Measurements from ENCODE around the gene GNA12.

The GNA12 gene

DNA sequence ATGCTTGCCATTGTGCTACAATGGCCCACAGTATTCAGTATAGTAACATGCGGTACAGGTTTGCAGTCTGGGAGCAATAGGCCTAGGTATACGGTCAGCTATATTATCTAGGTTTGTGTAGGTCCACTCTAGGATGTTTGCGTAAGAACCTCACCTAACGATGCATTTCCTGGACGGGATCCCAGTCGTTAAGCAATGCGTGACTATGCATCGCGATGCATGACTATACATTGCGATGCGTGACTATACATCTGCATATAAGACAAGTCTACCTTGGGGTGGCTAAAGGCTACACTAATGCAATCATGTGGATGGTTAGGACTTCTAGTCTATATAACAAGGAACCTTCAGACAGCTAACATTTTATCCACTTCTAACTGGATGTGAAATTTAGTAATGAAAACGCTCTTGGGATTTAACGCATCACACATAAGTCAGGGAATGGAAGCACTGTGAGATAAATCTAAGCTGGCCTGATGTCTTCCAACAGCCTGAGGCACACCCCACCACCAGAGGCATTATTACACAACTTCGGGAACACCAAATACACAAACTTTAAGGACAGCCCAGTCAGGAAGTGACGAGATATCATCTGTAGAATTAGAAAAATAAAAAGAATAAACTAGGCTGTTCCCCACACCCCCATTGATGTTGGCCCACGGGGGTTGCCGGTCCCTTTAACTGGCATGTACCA, 9.2 kb downstream of the GNA12 start:
- DNase-seq = no peak

GRCh38 chr7:2833083-2833910, 10.8 kb downstream of the GNA12 start:
- DNase-seq = no peak

DNA sequence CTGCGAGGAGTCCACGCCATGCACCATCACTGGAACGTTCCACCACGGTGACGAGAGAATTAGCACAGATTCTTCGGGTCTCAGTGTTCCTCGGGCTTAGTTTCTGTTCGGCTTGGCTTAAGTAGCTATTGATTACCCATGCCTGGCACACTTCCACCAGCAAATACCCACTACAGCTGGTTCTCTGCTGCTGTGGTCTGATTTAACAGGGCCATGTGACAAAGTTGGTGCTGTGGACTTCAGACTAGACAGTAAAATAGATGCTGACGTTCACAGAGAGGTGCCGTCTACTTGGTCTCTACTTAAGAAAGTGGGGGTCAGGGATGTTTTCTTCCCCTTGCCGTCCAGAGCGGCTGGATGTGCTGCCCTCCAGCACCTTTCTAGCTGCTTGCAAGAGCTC, 11.6 kb downstream of the GNA12 start:
- DNase-seq = no peak

GRCh38 chr7:2830609-2831376, 13.3 kb downstream of the GNA12 start:
- no peak for DNase-seq

- DNase-seq = no peak
Observed at GRCh38 chr7:2829040-2829439, 15.1 kb downstream of the GNA12 start.

DNA sequence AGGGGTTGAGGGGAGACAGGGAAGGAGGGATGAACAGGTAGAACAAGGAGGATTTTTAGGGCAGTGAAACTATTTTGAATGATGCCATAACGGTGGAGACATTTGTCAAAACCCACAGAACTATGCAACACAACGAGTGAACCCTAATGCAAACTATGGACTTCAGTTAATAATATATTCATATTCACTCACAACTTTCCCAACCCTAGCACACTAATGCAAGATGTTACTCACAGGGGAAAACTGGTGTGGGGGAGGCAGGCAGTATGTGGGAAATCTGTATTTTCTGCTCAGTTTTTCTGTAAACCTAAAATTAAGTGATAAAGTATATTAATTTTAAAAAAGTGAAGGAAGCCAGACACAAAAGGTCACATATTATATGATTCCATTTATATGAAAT, 17.3 kb downstream of the GNA12 start:
- DNase-seq = no peak

DNA sequence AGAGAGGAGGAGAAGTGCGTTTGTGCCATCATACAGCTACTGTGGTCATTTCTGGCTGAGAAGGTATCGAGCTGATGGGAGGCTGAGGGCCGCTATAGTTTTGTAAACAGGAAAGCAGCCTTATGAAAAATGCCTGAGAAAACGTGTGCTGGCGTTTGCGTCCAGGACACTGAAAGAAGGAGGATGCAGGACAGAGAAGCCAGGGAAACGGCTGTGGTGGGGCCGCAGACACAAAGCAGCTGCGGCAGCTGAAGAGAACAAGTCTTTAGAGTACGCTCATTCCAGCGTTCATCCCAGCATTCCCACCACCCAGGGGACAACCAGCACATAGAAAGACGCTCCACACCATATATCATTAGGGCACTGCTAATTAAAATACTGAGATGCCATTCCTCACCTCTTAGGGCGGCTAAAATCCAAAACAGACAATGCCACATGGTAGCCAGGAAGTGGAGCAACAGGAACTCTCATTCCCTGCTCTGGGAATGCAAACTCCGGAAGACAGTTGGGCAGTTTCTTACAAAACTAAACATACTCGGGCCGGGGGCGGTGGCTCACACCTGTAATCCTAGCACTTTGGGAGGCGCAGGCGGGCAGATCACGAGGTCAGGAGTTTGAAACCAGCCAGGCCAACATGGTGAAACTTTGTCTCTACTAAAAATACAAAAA, 18.4 kb downstream of the GNA12 start:
- no peak for DNase-seq

GRCh38 chr7:2824678-2825461, 19.2 kb downstream of the GNA12 start:
- DNase-seq = no peak

DNA sequence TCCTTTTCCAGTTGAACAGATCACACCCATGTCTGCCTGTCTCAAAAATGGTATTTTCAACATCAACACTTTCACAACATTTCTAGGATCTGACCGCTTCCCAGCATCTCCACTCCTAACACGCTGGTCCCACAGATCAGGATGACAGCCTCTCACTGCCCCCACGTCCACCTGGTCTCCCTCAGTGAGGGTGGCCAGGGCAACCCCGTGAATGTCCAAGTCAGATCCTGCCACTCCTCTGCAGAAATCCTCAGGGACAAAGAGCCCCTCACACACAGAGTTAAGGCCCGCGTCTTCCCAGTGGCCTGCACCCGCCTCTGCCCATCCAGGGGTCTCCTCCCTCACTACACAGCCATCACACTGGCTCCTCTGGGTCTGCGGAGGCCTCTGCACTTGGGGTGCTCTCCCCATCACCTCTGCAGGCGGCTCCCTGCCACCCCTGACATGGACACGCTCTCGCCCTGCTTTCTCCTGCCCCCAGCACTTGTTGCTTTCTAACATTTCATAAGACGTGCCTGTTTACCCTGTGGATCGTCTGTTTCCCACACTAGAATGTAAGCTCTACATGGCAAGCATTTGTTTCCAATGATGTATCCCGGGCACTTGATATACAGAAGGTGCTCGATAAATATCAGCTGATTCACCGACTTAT, 20.0 kb downstream of the GNA12 start:
- DNase-seq = no peak

DNA sequence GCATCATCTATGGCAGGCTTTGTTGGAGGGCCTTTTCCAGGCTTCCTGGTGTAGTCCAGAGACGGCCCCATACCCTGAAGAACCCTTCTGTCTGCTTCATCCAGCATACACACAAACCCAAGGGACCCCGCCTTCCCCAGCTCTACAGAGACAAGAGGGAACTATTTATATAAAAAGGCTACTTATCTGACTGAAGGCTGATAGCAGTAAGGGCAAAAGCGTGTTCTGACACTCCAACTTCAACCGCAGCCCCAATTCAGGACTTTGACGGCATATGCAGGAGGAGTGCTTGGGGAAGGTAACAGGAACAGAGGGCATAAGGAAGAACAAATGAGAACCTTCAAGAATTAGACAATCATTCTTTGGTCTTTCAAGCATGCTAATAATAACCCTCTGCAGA, 21.0 kb downstream of the GNA12 start:
- DNase-seq = no peak

GRCh38 chr7:2821842-2822507, 22.1 kb downstream of the GNA12 start:
- DNase-seq = no peak

GRCh38 chr7:2821161-2821841, 22.8 kb downstream of the GNA12 start:
- DNase-seq = peak; percentile 75

DNA sequence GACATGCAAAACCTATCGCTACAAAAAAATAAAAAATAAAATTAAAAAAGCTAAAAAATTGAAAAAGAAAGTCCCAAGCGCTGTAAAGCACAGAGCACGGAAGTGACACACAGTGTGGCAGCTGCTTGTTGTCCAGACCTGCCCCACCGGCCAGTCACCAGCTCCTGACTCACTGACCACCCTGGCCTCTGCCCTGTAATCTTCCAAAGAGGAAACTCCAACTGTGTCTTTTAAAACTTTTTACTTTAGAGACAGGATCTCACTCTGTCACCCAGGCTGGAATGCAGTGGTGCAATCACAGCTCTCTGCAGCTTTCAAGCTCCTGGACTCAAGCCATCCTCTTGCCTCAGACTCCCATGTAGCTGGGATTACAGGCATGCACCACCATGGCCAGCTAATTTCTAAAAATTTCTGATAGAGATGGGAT, 23.6 kb downstream of the GNA12 start:
- no peak for DNase-seq

DNA sequence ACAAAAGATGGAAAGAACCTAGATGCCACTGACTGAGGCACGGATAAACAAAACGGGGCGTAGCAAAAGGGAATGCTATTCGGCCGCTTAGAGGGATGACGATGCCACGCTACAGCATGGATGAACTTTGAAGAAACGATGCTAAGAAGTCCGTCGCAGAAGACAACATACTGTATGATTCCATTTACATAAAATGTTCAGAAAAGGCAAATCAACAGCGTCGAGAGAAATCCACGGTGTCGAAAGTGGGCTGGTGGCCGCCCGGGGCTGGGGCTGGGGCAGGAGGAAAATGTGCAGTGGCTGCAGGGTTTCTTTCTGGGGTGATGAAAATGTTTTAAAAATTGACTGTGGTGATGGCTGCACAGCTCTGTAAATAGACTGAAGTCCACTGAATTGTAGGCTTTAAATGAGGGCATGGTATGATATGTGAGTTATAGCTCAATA, 24.1 kb downstream of the GNA12 start:
- DNase-seq = no peak

GRCh38 chr7:2819161-2819953, 24.8 kb downstream of the GNA12 start:
- DNase-seq = no peak

- no peak for DNase-seq
Observed at GRCh38 chr7:2818653-2819052, 25.5 kb downstream of the GNA12 start.

DNA sequence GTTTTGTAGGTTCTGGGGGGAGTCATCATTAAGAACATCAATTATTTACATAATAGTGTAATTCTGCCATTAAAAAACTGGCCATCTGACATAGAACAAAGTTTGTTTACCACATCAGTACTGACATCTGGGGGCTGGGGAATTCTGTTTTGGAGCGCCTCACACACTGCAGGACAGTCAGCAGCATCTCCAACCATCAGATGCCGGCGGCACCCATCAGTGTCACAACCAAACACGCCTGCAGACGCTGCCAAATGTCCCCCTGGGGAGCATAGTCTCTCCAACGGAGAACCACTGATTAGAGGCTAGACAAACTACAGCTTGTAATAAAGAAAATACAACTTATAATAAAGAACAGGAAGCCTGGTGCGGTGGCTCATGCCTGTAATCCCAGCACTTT, 26.0 kb downstream of the GNA12 start:
- no peak for DNase-seq

GRCh38 chr7:2817456-2817855, 26.7 kb downstream of the GNA12 start:
- DNase-seq = no peak

- no peak for DNase-seq
Observed at GRCh38 chr7:2815875-2816245, 28.2 kb downstream of the GNA12 start.
